MG63 (cell line): Measurements from ENCODE around the gene ZBTB20. TPM values are rescaled to one million over a fixed set of nuclear protein-coding genes. Genes with fewer than 3 reads are reported as not detected.
"Not testable (repeated sequence)": the region's sequence is repeated elsewhere in the genome, so short reads cannot be mapped to it uniquely, and the experiment has no call there.

Experiments used
- DNase-seq: peaks from one replicate; pipeline ENCODE4 v3.0.0-alpha.2; 2020
- H3K27me3 ChIP-seq: fragments of 250-450 bp; sonication (Bioruptor Pico); 2 replicates; pipeline ENCODE4 v1.5.1; 2020; ENCODE audit warnings: mild to moderate bottlenecking, moderate library complexity
- H3K36me3 ChIP-seq: fragments of 250-450 bp; sonication (Bioruptor Pico); 2 replicates; pipeline ENCODE4 v1.5.1; 2020; ENCODE audit warnings: mild to moderate bottlenecking, moderate library complexity
- H3K4me3 ChIP-seq: fragments of 250-450 bp; sonication (Bioruptor Pico); 2 replicates; pipeline ENCODE4 v1.5.1; 2020; ENCODE audit warnings: mild to moderate bottlenecking, moderate library complexity
- H3K9me3 ChIP-seq: fragments of 250-450 bp; sonication (Bioruptor Pico); 2 replicates; pipeline ENCODE4 v1.5.1; 2020; ENCODE audit warnings: mild to moderate bottlenecking, moderate library complexity
- total RNA-seq: library from RNA; depleted of rRNA; stranded (reverse); fragments of >200 nt; shearing (Covaris generic); gene quantifications from 2 replicates; pipeline ENCODE4 v1.2.3, GENCODE V29; 2014; ENCODE audit warnings: low replicate concordance; rRNA removed

ZBTB20 gene
- total RNA-seq: 0.54 and 6.5 TPM in 2 replicates

DNA sequence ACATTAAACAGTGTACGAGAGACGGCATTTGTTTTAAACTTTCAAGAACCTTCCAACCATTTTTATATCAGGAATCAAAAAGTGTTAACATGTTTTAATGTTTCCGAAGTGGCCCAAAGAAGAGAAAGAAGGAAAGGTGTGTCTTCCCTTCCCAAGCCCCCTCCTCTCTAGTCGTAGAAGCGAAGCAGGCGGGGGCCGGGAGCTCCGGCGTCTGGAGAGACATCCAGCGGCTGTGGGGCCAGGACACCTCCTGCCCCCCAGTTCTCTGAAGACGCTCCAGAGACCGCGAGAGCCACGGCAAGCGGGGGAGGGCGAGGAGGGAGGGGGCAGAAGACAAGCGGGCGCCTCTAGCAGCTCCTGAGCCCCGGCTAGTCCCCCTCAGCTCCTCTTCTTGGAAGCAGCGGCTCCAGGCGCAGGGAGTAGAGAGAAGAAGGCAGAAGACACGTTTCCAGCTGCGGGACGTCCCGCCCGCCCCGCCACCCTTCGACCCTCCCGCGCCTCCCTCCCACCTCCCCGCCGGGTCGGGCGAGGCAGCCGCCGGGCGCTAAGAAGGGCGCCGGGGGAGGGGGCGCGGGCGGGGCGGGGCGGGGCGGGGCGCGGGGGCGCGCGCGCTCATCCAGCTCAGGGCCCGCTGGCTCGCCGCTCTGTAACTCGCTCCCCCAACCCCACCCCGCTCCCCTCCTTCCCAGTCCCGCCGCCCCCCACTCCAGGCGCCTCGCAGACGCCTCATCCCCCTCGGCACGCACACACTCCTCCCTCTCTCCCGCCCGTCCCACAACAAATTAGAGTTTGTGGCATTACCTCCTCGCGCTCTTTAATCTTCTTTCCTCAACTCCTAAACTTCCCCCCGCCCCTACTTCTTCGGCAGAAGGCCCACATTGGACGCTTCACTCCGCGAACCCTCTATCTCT, at the start of gene ZBTB20:
TSS of gene ZBTB20 (minus strand) at position 871 of the 911 bp plus-strand sequence.
- Histone ChIP-seq H3K9me3 (no peaks in the 10 kb centered on the region), H3K36me3 (no peaks in the 10 kb centered on the region), H3K4me3 (peak within 1 kb of the TSS; percentile 92), H3K27me3 (no peaks in the 10 kb centered on the region)
- DNase-seq: peak; percentile 87

DNA sequence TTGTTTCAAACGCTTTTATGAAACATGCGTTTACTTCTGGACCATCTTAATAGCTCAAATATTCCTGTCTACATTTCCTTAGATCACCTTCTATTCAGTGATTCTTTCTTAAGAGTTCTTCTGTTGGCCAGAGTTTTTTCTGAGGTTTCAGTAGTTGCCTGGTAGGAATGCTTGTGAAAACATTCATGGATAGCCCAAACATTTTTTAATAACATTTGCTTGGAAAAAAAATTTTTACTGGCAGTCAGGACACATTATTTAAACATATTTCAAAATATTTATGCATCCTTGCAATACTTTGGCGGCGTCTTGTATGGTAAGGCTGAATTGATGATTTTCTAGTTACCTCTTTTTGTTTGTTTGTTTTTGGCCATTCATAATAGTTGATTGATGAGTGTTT, 47.4 kb upstream of the ZBTB20 start:
- Histone ChIP-seq H3K4me3 (no peak overlapping the region), H3K36me3 (no peaks in the 10 kb centered on the region), H3K9me3 (no peaks in the 10 kb centered on the region), H3K27me3 (no peaks in the 10 kb centered on the region)
- no peak for DNase-seq

DNA sequence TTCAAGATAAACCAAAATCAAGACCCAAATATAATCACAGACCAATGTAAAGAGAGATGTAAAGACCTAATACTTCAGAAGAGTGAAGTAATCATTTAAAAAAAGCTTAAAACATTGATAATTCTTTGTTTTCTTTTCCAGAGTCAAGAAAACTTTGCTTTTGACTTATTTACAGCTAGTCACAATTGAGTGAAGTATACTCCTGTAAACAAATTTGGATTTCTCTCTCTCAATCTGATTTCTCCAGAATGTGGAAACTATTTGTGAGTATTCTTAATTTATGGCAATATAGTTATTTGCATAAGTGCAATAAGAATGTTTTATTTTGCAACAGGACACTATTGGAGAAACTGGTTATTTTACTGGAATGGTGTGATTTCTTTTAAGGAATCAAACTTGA, 43.7 kb upstream of the ZBTB20 start:
- Histone ChIP-seq H3K36me3 (no peaks in the 10 kb centered on the region), H3K9me3 (no peaks in the 10 kb centered on the region), H3K27me3 (no peaks in the 10 kb centered on the region), H3K4me3 (no peak overlapping the region)
- no peak for DNase-seq

DNA sequence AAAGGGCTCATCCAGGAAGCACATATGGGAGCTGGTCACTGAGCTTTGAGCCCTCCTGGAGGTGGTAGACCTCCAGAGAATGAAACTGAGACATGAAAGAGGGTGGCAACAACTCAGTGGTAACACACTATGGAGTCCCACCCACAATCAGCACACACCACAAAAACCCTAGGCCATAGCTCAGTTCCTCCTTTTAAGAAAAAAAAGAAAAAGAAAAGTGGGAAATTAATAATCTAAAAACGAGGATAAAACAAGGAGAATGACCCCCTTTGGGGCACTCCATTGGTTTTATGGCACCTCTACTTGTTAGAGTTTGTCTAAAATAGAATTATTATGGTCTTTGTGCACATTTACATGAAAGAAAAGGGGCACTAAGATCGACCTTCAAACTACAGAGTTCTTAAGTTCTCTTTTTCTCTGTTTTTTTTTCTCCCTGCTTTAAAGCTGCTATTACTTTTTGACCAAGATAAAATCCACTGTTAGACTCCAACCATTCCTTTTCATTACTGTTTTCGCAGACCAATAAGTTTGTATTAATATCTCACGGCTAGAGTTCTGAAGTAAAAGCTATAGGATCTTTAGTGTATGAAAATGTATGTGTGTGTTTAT, 40.2 kb upstream of the ZBTB20 start:
- no peaks in the 10 kb centered on the region for H3K36me3 ChIP-seq
- no peaks in the 10 kb centered on the region for H3K27me3 ChIP-seq
- H3K4me3 ChIP-seq: no peak overlapping the region
- no peaks in the 10 kb centered on the region for H3K9me3 ChIP-seq
- DNase-seq: no peak

DNA sequence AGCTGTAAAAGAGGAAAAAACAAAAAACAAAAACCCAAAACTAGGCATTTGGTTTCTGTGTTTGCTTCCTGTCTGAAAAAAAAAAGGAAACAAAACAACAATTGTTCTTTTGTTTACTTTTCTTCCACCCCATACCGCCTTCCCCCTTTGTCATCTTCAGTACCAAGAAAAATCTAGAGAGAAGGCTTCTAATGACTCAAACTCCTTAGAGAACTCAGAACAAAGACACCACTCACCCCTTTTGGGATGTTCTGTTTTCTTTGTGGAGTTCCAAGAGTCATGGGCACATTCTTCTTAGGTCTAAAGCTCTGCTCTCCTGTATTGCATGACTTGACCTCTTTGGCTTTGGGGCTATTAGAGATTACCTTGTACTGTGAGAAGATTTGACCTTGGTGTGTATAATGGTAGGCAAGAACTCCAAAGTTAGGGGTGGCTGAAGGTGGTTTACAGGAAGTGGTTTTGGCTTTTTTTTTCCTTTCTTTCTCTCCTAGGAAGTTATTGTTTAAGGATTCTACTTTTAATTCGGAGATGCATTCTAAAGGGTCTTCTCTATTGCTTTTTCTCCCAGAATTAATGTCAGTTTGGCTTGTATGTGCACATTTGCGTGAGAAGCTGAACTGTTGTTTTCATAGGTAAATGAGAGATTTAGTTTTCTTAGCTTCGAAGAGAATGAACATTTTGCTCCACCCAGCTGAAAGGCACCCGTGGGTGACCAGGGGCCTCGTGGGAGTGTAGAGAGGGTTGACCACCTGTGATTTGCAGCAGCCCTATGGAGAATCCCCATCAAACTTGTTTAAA, 39.5 kb upstream of the ZBTB20 start:
- H3K36me3 ChIP-seq: no peaks in the 10 kb centered on the region
- no peaks in the 10 kb centered on the region for H3K9me3 ChIP-seq
- no peaks in the 10 kb centered on the region for H3K27me3 ChIP-seq
- DNase-seq: no peak
- H3K4me3 ChIP-seq: no peak overlapping the region

DNA sequence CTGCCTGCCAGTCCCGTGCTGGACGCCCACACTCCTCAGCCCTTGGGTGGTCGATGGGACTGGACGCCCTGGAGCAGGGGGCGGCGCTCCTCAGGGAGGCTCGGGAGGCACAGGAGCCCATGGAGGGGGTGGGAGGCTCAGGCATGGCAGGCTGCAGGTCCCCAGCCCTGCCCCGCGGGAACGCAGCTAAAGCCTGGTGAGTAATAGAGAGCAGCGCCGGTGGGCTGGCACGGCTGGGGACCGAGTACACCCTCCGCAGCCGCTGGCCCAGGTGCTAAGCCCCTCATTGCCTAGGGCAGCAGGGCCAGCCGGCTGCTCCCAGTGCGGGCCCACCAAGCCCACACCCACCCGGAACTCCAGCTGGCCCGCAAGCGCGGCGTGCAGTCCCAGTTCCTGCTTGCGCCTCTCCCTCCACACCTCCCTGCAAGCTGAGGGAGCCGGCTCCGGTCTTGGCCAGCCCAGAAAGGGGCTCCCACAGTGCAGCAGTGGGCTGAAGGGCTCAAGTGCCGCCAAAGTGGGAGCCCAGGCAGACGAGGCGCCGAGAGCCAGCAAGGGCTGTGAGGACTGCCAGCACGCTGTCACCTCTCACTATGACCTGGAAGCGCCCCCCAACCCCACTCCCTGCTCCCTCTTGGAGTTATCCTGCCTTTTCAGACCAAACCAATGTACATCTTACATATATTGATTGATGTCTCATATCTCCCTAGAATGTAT, 37.9 kb upstream of the ZBTB20 start:
- H3K4me3 ChIP-seq, H3K27me3 ChIP-seq, DNase-seq, H3K9me3 ChIP-seq, H3K36me3 ChIP-seq: not testable (repeated sequence)

DNA sequence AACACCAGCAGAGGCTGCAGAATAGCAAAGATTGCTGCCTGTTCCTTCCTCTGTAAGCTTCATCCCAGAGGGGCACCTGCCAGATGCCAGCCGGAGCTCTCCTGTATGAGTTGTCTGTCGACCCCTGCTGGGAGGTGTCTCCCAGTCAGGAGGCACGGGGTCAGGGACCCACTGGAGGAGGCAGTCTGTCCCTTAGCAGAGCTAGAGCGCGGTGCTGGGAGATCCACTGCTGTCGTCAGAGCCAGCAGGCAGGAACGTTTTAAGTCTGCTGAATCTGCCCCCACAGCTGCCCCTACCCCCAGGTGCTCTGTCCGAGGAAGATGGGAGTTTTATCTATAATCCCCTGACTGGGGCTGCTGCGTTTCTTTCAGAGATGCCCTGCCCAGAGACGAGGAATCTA, 31.8 kb upstream of the ZBTB20 start:
- not testable (repeated sequence) for DNase-seq, H3K27me3 ChIP-seq, H3K36me3 ChIP-seq, H3K4me3 ChIP-seq, H3K9me3 ChIP-seq

DNA sequence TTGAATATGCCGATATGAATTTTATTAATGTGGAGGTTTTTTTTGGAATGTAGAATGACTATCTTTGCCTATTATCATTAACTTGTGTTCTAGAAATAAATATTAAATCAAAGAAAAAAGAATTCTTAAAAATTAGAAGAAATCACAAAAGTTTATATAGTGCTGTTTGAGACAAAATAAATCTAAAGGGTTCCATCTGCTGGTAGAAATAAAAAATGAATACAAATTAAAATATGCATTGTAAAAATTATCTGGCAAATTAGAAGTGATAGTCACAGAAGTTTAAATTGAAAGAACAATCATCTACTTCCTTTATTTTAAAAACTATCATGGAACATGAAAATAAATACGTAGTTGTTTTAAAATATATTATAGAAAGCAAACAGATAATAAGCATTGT, 22.7 kb upstream of the ZBTB20 start:
- Histone ChIP-seq H3K27me3 (no peaks in the 10 kb centered on the region), H3K9me3 (no peaks in the 10 kb centered on the region), H3K36me3 (no peaks in the 10 kb centered on the region), H3K4me3 (no peak overlapping the region)
- DNase-seq: no peak

DNA sequence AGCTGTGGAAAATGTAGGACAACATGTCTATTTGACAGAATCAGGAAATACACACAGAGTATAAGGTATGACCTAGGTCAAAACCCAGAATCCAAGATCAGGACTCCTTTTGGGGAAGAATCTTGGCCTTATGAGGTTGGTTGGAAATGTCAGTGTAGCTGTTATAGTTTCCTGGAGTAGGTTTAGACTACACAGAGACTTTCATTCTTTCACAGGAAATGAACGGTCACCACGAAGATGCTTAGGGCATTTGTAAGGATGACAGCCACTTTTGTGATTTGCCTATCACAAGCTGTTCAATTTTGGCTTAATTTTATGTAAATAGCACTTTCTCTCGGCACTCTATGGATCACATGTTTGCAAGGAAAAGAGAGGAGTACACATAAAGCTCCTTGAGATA, 18.6 kb upstream of the ZBTB20 start:
- DNase-seq: no peak
- no peaks in the 10 kb centered on the region for H3K27me3 ChIP-seq
- no peak overlapping the region for H3K4me3 ChIP-seq
- no peaks in the 10 kb centered on the region for H3K9me3 ChIP-seq
- no peaks in the 10 kb centered on the region for H3K36me3 ChIP-seq

DNA sequence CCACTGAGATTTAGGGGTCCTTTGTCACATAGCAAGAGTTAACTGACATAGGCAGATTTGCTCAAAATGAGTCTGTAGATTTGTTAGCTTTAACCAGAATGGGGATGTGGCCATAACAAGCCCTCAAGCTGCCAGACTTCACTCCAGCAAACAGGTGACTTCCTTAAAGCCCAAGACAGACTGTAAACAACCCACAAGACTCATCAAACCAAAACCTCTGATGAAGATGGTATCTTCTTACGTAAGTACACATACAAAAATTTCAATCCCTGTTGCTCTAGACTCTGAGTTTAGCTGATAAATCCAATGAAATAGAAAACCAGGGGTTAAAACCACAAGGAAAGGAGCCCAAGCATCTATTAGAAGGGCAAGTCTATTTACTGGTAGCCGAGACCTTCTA, 18.2 kb upstream of the ZBTB20 start:
- H3K4me3 ChIP-seq: no peak overlapping the region
- H3K27me3 ChIP-seq: no peaks in the 10 kb centered on the region
- H3K9me3 ChIP-seq: no peaks in the 10 kb centered on the region
- DNase-seq: no peak
- no peaks in the 10 kb centered on the region for H3K36me3 ChIP-seq

DNA sequence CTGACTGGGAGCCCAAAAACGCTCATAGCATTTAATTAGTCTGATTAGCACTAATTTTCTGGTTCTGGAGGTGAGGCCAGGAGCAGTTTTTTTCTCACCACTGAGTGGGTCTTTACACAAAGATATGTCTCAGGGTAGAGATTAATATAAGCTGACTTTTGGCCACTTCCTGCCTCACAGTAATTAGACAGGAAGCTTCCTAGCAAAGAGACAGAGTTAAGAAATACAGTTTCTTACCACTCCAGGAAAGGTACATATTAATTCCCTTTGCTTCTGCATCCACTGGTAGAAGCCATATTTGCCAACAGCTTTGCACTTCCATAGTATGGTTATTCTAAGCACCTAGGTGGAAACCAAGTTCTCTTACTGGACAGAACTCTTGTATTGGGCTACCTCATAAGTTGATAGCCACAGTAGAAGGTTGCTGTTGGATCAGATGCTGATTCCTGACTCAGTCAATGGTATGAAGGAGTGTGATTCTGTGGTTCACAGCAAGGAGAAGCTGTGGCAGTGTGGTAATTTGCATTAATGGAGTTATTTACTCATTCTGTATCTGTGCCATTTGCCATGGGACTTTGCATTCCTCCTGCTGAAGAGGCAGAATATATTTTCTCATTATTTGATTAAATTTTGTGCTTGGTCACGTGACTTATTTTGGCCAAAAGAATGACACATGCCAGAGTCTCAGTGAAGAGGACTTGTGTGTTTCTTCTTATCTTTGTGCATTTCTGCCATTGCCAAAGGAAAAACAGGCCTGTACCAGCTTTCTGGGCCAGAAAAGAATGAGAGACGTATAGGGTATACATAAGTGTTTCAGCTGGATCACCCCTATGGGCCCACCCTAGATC, 17.5 kb upstream of the ZBTB20 start:
- Histone ChIP-seq H3K4me3 (no peak overlapping the region), H3K9me3 (no peaks in the 10 kb centered on the region), H3K27me3 (no peaks in the 10 kb centered on the region), H3K36me3 (no peaks in the 10 kb centered on the region)
- no peak for DNase-seq

DNA sequence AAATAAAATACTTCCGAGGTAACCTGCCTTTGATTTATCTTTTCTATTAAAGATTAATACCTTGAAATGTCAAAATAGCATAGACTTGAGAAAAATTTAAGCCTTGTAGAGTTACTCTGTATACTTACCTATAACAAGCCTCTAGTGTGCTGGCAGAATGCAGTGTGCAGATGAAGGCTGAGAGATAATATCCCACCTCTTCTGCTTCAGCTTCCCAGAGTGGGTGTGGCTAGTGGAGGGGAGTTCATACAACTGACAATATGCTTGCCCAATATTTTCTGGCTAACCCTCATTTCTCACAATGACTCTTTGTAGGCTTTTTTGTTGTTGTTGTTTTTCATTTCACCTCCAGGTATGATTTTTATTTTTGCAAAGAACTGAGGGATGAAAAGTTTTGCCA, 15.7 kb upstream of the ZBTB20 start:
- no peaks in the 10 kb centered on the region for H3K9me3 ChIP-seq
- no peak for DNase-seq
- no peaks in the 10 kb centered on the region for H3K27me3 ChIP-seq
- no peaks in the 10 kb centered on the region for H3K36me3 ChIP-seq
- no peak overlapping the region for H3K4me3 ChIP-seq

DNA sequence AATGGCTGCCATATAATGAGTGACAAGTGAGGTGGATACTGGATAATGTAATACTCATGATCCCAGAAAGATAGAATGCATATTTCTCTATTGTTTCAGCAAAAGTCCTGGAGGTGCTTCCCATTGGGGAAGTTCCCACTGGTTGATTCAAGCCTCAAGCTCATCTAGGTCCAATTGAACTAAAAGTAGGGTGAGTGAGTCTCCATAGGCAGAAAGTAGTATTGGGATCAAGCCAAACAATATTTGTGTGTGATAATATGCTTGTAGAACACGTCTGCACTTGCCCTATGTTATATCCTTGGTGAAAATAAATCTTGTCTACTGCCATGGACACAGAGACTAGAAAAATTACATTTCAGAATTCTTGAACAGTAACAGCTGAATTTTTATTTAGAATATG, 14.8 kb upstream of the ZBTB20 start:
- H3K36me3 ChIP-seq: no peaks in the 10 kb centered on the region

DNA sequence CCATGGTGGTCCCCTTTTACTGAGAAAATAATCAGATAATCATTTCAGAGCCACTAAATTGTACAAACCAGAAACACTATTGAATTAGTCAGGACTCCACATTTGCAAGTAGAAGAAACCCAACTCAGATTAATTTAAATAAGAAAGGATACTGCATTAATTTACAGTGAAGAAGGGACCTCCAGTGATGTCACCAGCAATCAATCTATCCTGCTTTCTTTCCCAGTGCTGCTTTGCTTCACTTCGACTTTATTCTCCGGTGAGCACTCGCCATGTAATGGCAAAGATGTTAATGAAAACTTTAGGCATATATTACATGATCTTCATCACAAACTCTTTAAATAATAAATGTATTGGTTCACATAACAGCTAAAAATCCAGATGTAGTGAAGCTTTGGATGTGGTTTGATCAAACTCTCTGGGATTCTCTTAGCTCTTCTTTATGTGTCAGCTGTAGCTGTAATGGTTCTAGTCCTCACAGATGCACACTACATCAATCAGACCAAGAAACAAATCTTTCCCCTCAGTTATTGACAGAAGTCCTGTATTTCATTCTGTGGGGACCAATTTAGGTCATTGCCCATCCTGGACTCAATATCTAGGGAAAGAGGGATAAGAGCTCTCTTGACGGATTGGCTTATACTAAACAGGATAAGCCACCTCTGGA, 14.2 kb upstream of the ZBTB20 start:
- no peaks in the 10 kb centered on the region for H3K9me3 ChIP-seq
- no peaks in the 10 kb centered on the region for H3K36me3 ChIP-seq
- no peaks in the 10 kb centered on the region for H3K27me3 ChIP-seq
- H3K4me3 ChIP-seq: no peak overlapping the region
- DNase-seq: no peak

More for the DNA sequence above, 14.8 kb upstream of the ZBTB20 start:
- H3K9me3 ChIP-seq: no peaks in the 10 kb centered on the region
- no peak for DNase-seq
- H3K27me3 ChIP-seq: no peaks in the 10 kb centered on the region
- no peak overlapping the region for H3K4me3 ChIP-seq

DNA sequence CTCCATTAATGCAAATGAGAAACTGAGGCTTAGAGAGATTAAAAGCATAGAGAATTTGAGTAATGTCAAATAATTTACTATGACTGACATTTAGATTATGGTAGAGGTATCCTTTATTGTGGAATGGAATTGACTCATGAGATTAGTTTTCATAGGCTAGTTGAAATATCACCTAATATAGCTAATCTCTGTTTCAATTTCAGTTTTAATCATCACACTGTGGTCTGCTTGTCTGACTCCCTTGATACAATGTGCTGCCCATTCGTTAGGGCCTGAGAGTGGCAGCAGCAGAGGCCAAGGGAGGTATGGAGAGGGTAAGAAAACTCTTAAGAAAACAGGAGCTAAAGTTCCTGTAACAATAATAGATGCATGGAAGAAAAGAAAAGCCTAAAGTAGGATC, 13.2 kb upstream of the ZBTB20 start:
- H3K4me3 ChIP-seq: no peak overlapping the region
- H3K36me3 ChIP-seq: no peaks in the 10 kb centered on the region
- H3K9me3 ChIP-seq: no peaks in the 10 kb centered on the region
- DNase-seq: no peak
- no peaks in the 10 kb centered on the region for H3K27me3 ChIP-seq
